IPS-18a (cell line): ENCODE measurements around the gene OSGIN1.

ENCODE experiments used
- H3K27ac ChIP-seq: one replicate; pipeline ENCODE4 v1.5.1; 2013; ENCODE audit warnings: low read length
- H3K27me3 ChIP-seq: one replicate; pipeline ENCODE4 v1.6.1; 2013; ENCODE audit warnings: mild to moderate bottlenecking, low read length; ENCODE audit not compliant: control insufficient read depth, insufficient read depth
- H3K36me3 ChIP-seq: one replicate; pipeline ENCODE4 v1.6.1; 2013; ENCODE audit warnings: low read depth, low read length; ENCODE audit not compliant: control insufficient read depth
- H3K4me1 ChIP-seq: one replicate; pipeline ENCODE4 v1.6.1; 2013; ENCODE audit warnings: low read depth, low read length; ENCODE audit not compliant: control insufficient read depth
- H3K4me3 ChIP-seq: one replicate; pipeline ENCODE4 v1.5.1; 2013; ENCODE audit warnings: low read length
- H3K9ac ChIP-seq: one replicate; pipeline ENCODE4 v1.6.1; 2013; ENCODE audit warnings: mild to moderate bottlenecking, low read length, moderate library complexity
- H3K9me3 ChIP-seq: one replicate; pipeline ENCODE4 v1.6.1; 2013; ENCODE audit warnings: low read depth, low read length; ENCODE audit not compliant: control insufficient read depth

The OSGIN1 gene

GRCh38 chr16:83972256-83973008 lies 19.4 kb downstream of the OSGIN1 start:
- Histone ChIP-seq H3K4me3 (no peak overlapping the region), H3K36me3 (no peaks in the 10 kb centered on the region), H3K4me1 (no peaks in the 10 kb centered on the region), H3K27me3 (peaks cover 13% of the 10 kb centered on the region), H3K9ac (no peak overlapping the region), H3K9me3 (no peaks in the 10 kb centered on the region), H3K27ac (no peak overlapping the region)

- peaks cover 13% of the 10 kb centered on the region for H3K27me3 ChIP-seq
- peaks cover 3% of the 10 kb centered on the region for H3K9me3 ChIP-seq
- H3K27ac ChIP-seq: no peak overlapping the region
- no peaks in the 10 kb centered on the region for H3K36me3 ChIP-seq
- no peak overlapping the region for H3K9ac ChIP-seq
- H3K4me3 ChIP-seq: no peak overlapping the region
- H3K4me1 ChIP-seq: no peaks in the 10 kb centered on the region
These were observed 20.0 kb downstream of the OSGIN1 start for GRCh38 chr16:83973077-83973476.

- Histone ChIP-seq H3K9ac (no peak overlapping the region), H3K4me3 (no peak overlapping the region), H3K4me1 (no peaks in the 10 kb centered on the region), H3K27me3 (peaks cover 12% of the 10 kb centered on the region), H3K36me3 (no peaks in the 10 kb centered on the region), H3K9me3 (peaks cover 8% of the 10 kb centered on the region), H3K27ac (no peak overlapping the region)
These were observed 20.7 kb downstream of the OSGIN1 start for GRCh38 chr16:83973581-83974385.

- H3K27ac ChIP-seq: no peak overlapping the region
- no peak overlapping the region for H3K9ac ChIP-seq
- no peaks in the 10 kb centered on the region for H3K36me3 ChIP-seq
- H3K27me3 ChIP-seq: peaks cover 6% of the 10 kb centered on the region
- peaks cover 5% of the 10 kb centered on the region for H3K4me1 ChIP-seq
- H3K9me3 ChIP-seq: peaks cover 8% of the 10 kb centered on the region
- H3K4me3 ChIP-seq: no peak overlapping the region
These were observed 21.4 kb downstream of the OSGIN1 start for GRCh38 chr16:83974475-83974874.

GRCh38 chr16:83975590-83976260 lies 22.7 kb downstream of the OSGIN1 start:
- peaks cover 8% of the 10 kb centered on the region for H3K9me3 ChIP-seq
- H3K9ac ChIP-seq: no peak overlapping the region
- H3K4me3 ChIP-seq: no peak overlapping the region
- no peaks in the 10 kb centered on the region for H3K27me3 ChIP-seq
- peaks cover 5% of the 10 kb centered on the region for H3K4me1 ChIP-seq
- no peaks in the 10 kb centered on the region for H3K36me3 ChIP-seq
- no peak overlapping the region for H3K27ac ChIP-seq

GRCh38 chr16:83977056-83977815 lies 24.2 kb downstream of the OSGIN1 start:
- no peak overlapping the region for H3K27ac ChIP-seq
- no peak overlapping the region for H3K9ac ChIP-seq
- H3K4me3 ChIP-seq: no peak overlapping the region
- H3K9me3 ChIP-seq: peaks cover 8% of the 10 kb centered on the region
- no peaks in the 10 kb centered on the region for H3K36me3 ChIP-seq
- no peaks in the 10 kb centered on the region for H3K27me3 ChIP-seq
- H3K4me1 ChIP-seq: peaks cover 5% of the 10 kb centered on the region

- Histone ChIP-seq H3K9me3 (peaks cover 8% of the 10 kb centered on the region), H3K27ac (no peak overlapping the region), H3K27me3 (no peaks in the 10 kb centered on the region), H3K9ac (no peak overlapping the region), H3K36me3 (no peaks in the 10 kb centered on the region), H3K4me1 (peaks cover 5% of the 10 kb centered on the region), H3K4me3 (no peak overlapping the region)
These were observed 25.4 kb downstream of the OSGIN1 start for GRCh38 chr16:83978401-83978904.

GRCh38 chr16:83979441-83979840 lies 26.4 kb downstream of the OSGIN1 start:
- Histone ChIP-seq H3K9ac (no peak overlapping the region), H3K9me3 (peaks cover 8% of the 10 kb centered on the region), H3K4me3 (no peak overlapping the region), H3K27me3 (no peaks in the 10 kb centered on the region), H3K4me1 (peaks cover 5% of the 10 kb centered on the region), H3K27ac (no peak overlapping the region), H3K36me3 (no peaks in the 10 kb centered on the region)

GRCh38 chr16:83980794-83981193 lies 27.8 kb downstream of the OSGIN1 start:
- Histone ChIP-seq H3K9me3 (peaks cover 8% of the 10 kb centered on the region), H3K9ac (no peak overlapping the region), H3K36me3 (no peaks in the 10 kb centered on the region), H3K4me3 (no peak overlapping the region), H3K27ac (no peak overlapping the region), H3K27me3 (no peaks in the 10 kb centered on the region), H3K4me1 (peaks cover 5% of the 10 kb centered on the region)

GRCh38 chr16:83981799-83982198 lies 28.8 kb downstream of the OSGIN1 start:
- Histone ChIP-seq H3K9ac (no peak overlapping the region), H3K27me3 (no peaks in the 10 kb centered on the region), H3K9me3 (peaks cover 8% of the 10 kb centered on the region), H3K36me3 (no peaks in the 10 kb centered on the region), H3K27ac (no peak overlapping the region), H3K4me1 (peaks cover 5% of the 10 kb centered on the region), H3K4me3 (no peak overlapping the region)

GRCh38 chr16:83983491-83983890 lies 30.5 kb downstream of the OSGIN1 start:
- no peak overlapping the region for H3K9ac ChIP-seq
- no peak overlapping the region for H3K4me3 ChIP-seq
- H3K27me3 ChIP-seq: no peaks in the 10 kb centered on the region
- H3K9me3 ChIP-seq: peaks cover under 1% of the 10 kb centered on the region
- no peaks in the 10 kb centered on the region for H3K36me3 ChIP-seq
- no peak overlapping the region for H3K27ac ChIP-seq
- H3K4me1 ChIP-seq: peaks cover 5% of the 10 kb centered on the region
